Lower leg skin (tissue), 3 donors: ENCODE data around the gene PLIN4.

Experiments used
- CTCF ChIP-seq, 3 donors: fragments of 450-650 bp; IDR thresholded peaks; one replicate each; pipeline ENCODE4 v1.5.1; 2016; ENCODE audit warnings: antibody characterized with exemption in 3 of 3, mild to moderate bottlenecking in 3 of 3, moderate library complexity in 2 of 3
- POLR2A ChIP-seq, 2 donors: fragments of 450-650 bp; IDR thresholded peaks; one replicate each; pipeline ENCODE4 v1.6.1; 2016 to 2017; ENCODE audit warnings: antibody characterized with exemption in 2 of 2, mild to moderate bottlenecking in 1 of 2, moderate library complexity in 1 of 2

- no peak for TF ChIP-seq CTCF (IDR thresholded peaks at IDR 0.05)
- TF ChIP-seq POLR2A (IDR thresholded peaks at IDR 0.05), result no peak
Measured at GRCh38 chr19:4493929-4494690, 24.2 kb downstream of the PLIN4 start.
